Ishikawa (cell line): ENCODE data around the gene TNKS1BP1.

Experiments
- CEBPB ChIP-seq: IDR thresholded peaks from 2 replicates; pipeline ENCODE4 v1.6.1; 2012
- EP300 ChIP-seq: IDR thresholded peaks from 2 replicates; pipeline ENCODE4 v1.6.1; 2012; ENCODE audit warnings: borderline replicate concordance
- MAX ChIP-seq: IDR thresholded peaks from 2 replicates; pipeline ENCODE4 v1.6.1; 2012
- NFIC ChIP-seq: IDR thresholded peaks from 2 replicates; pipeline ENCODE4 v1.6.1; 2012
- RAD21 ChIP-seq: IDR thresholded peaks from 2 replicates; pipeline ENCODE4 v1.6.1; 2012; ENCODE audit warnings: low read depth
- USF1 ChIP-seq: IDR thresholded peaks from 2 replicates; pipeline ENCODE4 v1.6.1; 2012

- TF ChIP-seq NFIC (no peak), EP300 (no peak), MAX (no peak), CEBPB (no peak), USF1 (no peak), RAD21 (no peak)
Observed at GRCh38 chr11:57368845-57369232, 44.1 kb upstream of the TNKS1BP1 start.
